ENCODE measurements around the gene PTPRR.

The PTPRR gene

GRCh38 chr12:70840656-70841350 is 79.7 kb downstream of the PTPRR start:
- no peak for DNase-seq (ENCODE audit: extremely low read depth, insufficient read length)
- Histone ChIP-seq H3K36me3 (ENCODE audit: control insufficient read depth, insufficient read depth, low read length) (no peaks in the 10 kb centered on the region), H3K27me3 (replicated peaks; ENCODE audit: control insufficient read depth, insufficient read depth, low read length) (no peaks in the 10 kb centered on the region), H3K4me3 (replicated peaks; ENCODE audit: low read depth, low read length) (no peak overlapping the region)
- no peak for TF ChIP-seq CTCF (IDR thresholded peaks at IDR 0.05; ENCODE audit: insufficient read depth, low read length, poor library complexity, severe bottlenecking)

GRCh38 chr12:70839544-70839943 is 81.0 kb downstream of the PTPRR start:
- Histone ChIP-seq H3K27me3 (replicated peaks; ENCODE audit: control insufficient read depth, insufficient read depth, low read length) (no peaks in the 10 kb centered on the region), H3K4me3 (replicated peaks; ENCODE audit: low read depth, low read length) (no peak overlapping the region), H3K36me3 (ENCODE audit: control insufficient read depth, insufficient read depth, low read length) (no peaks in the 10 kb centered on the region)
- no peak for TF ChIP-seq CTCF (IDR thresholded peaks at IDR 0.05; ENCODE audit: insufficient read depth, low read length, poor library complexity, severe bottlenecking)
- DNase-seq (ENCODE audit: extremely low read depth, insufficient read length), result no peak

DNA sequence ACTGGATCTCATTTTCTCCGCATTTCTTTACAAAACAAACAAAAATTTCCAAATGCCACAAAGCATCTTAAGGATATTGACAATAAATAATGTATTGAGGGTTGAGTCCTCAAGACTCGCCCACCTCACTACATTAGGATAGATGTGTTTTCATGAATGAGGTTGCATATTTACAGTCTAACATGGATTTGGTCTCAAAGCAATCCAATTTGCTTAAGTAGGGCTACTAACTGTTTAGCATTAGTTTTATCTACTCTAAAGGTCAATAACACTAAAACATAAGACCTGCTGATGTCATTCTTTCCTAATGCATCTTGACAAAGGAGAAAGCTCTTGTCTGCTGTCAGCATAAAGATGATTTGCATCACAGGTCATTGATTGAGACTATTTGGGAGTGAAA is 82.4 kb downstream of the PTPRR start:
- Histone ChIP-seq H3K4me3 (replicated peaks; ENCODE audit: low read depth, low read length) (no peak overlapping the region), H3K36me3 (ENCODE audit: control insufficient read depth, insufficient read depth, low read length) (no peaks in the 10 kb centered on the region), H3K27me3 (replicated peaks; ENCODE audit: control insufficient read depth, insufficient read depth, low read length) (no peaks in the 10 kb centered on the region)
- no peak for TF ChIP-seq CTCF (IDR thresholded peaks at IDR 0.05; ENCODE audit: insufficient read depth, low read length, poor library complexity, severe bottlenecking)
- DNase-seq (ENCODE audit: extremely low read depth, insufficient read length), result no peak

GRCh38 chr12:70837026-70837425 is 83.5 kb downstream of the PTPRR start:
- Histone ChIP-seq H3K4me3 (replicated peaks; ENCODE audit: low read depth, low read length) (no peak overlapping the region), H3K27me3 (replicated peaks; ENCODE audit: control insufficient read depth, insufficient read depth, low read length) (no peaks in the 10 kb centered on the region), H3K36me3 (ENCODE audit: control insufficient read depth, insufficient read depth, low read length) (no peaks in the 10 kb centered on the region)
- no peak for DNase-seq (ENCODE audit: extremely low read depth, insufficient read length)
- no peak for TF ChIP-seq CTCF (IDR thresholded peaks at IDR 0.05; ENCODE audit: insufficient read depth, low read length, poor library complexity, severe bottlenecking)

DNA sequence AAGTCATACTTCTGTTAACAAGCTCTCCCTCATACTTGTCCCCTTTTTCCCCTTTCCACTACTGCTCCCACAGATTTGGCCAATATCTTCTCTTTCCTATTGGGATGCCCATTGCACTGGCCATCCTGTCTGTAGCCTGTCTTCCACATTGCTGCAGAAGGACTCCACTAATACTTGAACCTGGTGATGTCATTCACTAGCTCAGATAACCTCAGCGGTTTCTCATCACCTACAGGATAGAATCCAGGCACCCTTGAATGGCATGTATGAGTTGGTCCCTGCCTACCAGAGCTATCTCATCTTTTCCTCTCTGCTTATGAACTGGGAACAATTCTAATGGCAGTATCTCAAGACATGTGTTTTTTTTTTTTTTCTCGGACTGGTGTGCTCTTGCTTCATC is 84.6 kb downstream of the PTPRR start:
- TF ChIP-seq CTCF (IDR thresholded peaks at IDR 0.05; ENCODE audit: insufficient read depth, low read length, poor library complexity, severe bottlenecking), result no peak
- Histone ChIP-seq H3K27me3 (replicated peaks; ENCODE audit: control insufficient read depth, insufficient read depth, low read length) (no peaks in the 10 kb centered on the region), H3K4me3 (replicated peaks; ENCODE audit: low read depth, low read length) (no peak overlapping the region), H3K36me3 (ENCODE audit: control insufficient read depth, insufficient read depth, low read length) (no peaks in the 10 kb centered on the region)
- no peak for DNase-seq (ENCODE audit: extremely low read depth, insufficient read length)

DNA sequence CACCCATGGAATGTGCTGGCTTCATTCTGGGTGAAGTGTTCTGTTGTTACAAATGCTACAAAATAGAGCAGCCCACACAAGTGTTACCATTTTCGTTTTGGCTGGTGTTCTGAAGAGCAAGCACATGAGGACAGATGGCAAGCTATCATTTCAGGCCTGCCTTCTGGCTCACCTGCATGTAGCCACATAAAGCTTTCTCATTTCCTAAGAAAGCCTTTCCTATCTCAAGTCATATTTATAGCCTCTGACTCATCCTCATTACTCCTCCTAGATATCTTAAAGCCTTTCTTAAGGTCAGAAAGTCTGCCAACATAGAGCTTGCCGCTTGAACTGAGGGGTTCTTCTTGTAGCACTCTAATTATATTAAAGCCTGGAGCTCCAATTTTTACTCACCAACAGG is 89.0 kb downstream of the PTPRR start:
- TF ChIP-seq CTCF (IDR thresholded peaks at IDR 0.05; ENCODE audit: insufficient read depth, low read length, poor library complexity, severe bottlenecking), result no peak
- H3K4me3 ChIP-seq (replicated peaks; ENCODE audit: low read depth, low read length), result no peak overlapping the region
- H3K36me3 ChIP-seq (ENCODE audit: control insufficient read depth, insufficient read depth, low read length), result no peaks in the 10 kb centered on the region
- no peak for DNase-seq (ENCODE audit: extremely low read depth, insufficient read length)
- no peaks in the 10 kb centered on the region for H3K27me3 ChIP-seq (replicated peaks; ENCODE audit: control insufficient read depth, insufficient read depth, low read length)
